Caco-2 (cell line): ENCODE results near the gene COMMD9. TPM values are rescaled to one million over a fixed set of nuclear protein-coding genes. Genes with fewer than 3 reads are reported as not detected.

Experiments used
- BruUV-seq: library from RNA; stranded (reverse); fragments of 400-500 nt; replicated peaks from 2 replicates; lab custom pipeline; 2021; lab: Mats Ljungman, UMichigan
- CTCF ChIA-PET: fragments of 300-600 bp; sonication (Branson Sonifier 250); formaldehyde crosslinking; loops from one replicate; lab custom pipeline; 2022; ENCODE audit warnings: antibody characterized with exemption; lab: Charles Lee
- POLR2A ChIA-PET: fragments of 300-600 bp; sonication (Branson Sonifier 250); formaldehyde crosslinking; loops from one replicate; lab custom pipeline; 2022; ENCODE audit warnings: antibody characterized with exemption; lab: Charles Lee
- DNase-seq, 2 experiments: peaks; one replicate each; pipeline versions ENCODE4 v3.0.0 to v3.0.0-alpha.2; 2020 to 2022
- H3K27me3 ChIP-seq: replicated peaks from 2 replicates; pipeline ENCODE4 v1.6.0; 2011; ENCODE audit warnings: low read length; ENCODE audit not compliant: control insufficient read depth, insufficient read depth
- H3K36me3 ChIP-seq: 2 replicates; pipeline ENCODE4 v1.5.1; 2011; ENCODE audit warnings: low read length; ENCODE audit not compliant: control insufficient read depth, insufficient read depth
- H3K4me1 ChIP-seq: fragments of 250-450 bp; sonication (Bioruptor Pico); 2 replicates; pipeline ENCODE4 v1.5.1; 2020; ENCODE audit warnings: mild to moderate bottlenecking
- H3K4me3 ChIP-seq: 2 replicates; pipeline ENCODE4 v1.5.1; 2011; ENCODE audit warnings: low read depth, mild to moderate bottlenecking, control low read depth, low read length
- H3K9me3 ChIP-seq: fragments of 250-450 bp; sonication (Bioruptor Pico); 2 replicates; pipeline ENCODE4 v1.5.1; 2020; ENCODE audit warnings: mild to moderate bottlenecking, moderate library complexity
- H3K27ac Mint-ChIP-seq: one replicate; pipeline ENCODE4 v1.8.0; 2022; ENCODE audit warnings: mixed read lengths; ENCODE audit not compliant: unreplicated experiment
- H3K27me3 Mint-ChIP-seq: one replicate; pipeline ENCODE4 v1.8.0; 2022; ENCODE audit warnings: mixed read lengths; ENCODE audit not compliant: insufficient read depth, unreplicated experiment
- H3K36me3 Mint-ChIP-seq: one replicate; pipeline ENCODE4 v1.8.0; 2022; ENCODE audit warnings: mild to moderate bottlenecking, mixed read lengths; ENCODE audit not compliant: insufficient read depth, unreplicated experiment
- H3K4me1 Mint-ChIP-seq: one replicate; pipeline ENCODE4 v1.8.0; 2022; ENCODE audit warnings: low read depth, mixed read lengths; ENCODE audit not compliant: unreplicated experiment
- H3K4me3 Mint-ChIP-seq: one replicate; pipeline ENCODE4 v1.8.0; 2022; ENCODE audit warnings: mild to moderate bottlenecking, moderate library complexity, mixed read lengths; ENCODE audit not compliant: unreplicated experiment
- H3K9me3 Mint-ChIP-seq: one replicate; pipeline ENCODE4 v1.8.0; 2022; ENCODE audit warnings: mixed read lengths; ENCODE audit not compliant: unreplicated experiment
- intact Hi-C: fragments of 100-400 bp; cut with micrococcal nuclease; formaldehyde crosslinking; loops from one replicate; pipeline ENCODE4 v1.10.0; 2022; ENCODE audit not compliant: unreplicated experiment
- total RNA-seq: library from RNA; stranded (reverse); gene quantifications from 2 replicates; pipeline ENCODE4 v1.2.3, GENCODE V29; 2022
- TF ChIP-seq, protein P1 (sequence below), 2 experiments: fragments of 200-600 bp in 1 of 2; IDR thresholded peaks; 1 replicate in 1 of 2; 2 replicates in 1 of 2; pipeline versions ENCODE4 v1.5.1 to v1.8.0; 2011 to 2022; ENCODE audit warnings: antibody characterized with exemption in 1 of 2, control low read depth in 1 of 2, inconsistent platforms in 1 of 2, low read depth in 1 of 2, low read length in 1 of 2, mild to moderate bottlenecking in 1 of 2, moderate library complexity in 1 of 2; ENCODE audit not compliant: insufficient read depth in 1 of 2, severe bottlenecking in 1 of 2, unreplicated experiment in 1 of 2

The COMMD9 gene
- total RNA-seq, 1 experiment from 2014 or later, result 46.9 TPM

DNA sequence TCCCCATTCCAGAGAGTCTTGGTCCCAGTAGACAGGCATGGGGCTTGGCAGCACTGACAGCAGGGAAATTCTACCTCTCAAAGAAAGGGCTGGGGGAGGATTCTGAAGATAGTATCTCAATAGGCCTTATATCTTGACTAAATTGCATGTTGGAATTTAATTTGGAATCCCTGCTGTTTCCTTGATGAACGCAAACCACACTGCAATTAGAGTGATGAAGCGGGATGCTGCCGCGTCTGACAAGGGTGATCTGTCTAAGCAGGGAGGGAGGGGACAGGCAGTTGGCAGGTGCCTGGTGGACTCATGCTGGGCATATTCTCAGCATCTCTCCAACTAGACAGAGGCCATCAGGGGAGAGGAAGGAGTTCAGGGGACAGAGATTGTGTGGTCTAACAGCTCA, 48.4 kb downstream of the COMMD9 start:
- H3K4me3 Mint-ChIP-seq, result no peak overlapping the region
- Histone ChIP-seq H3K27me3 (no peaks in the 10 kb centered on the region), H3K9me3 (no peaks in the 10 kb centered on the region), H3K36me3 (no peaks in the 10 kb centered on the region), H3K4me1 (no peaks in the 10 kb centered on the region), H3K4me3 (no peak overlapping the region)
- no TSS peak for BruUV-seq
- CTCF ChIA-PET, result no interaction called here
- DNase-seq, result no peak
- H3K27ac Mint-ChIP-seq, result no peak overlapping the region
- H3K4me1 Mint-ChIP-seq, result no peaks in the 10 kb centered on the region
- H3K27me3 Mint-ChIP-seq, result no peaks in the 10 kb centered on the region
- POLR2A ChIA-PET, result no interaction called here
- TF ChIP-seq, protein P1, sequence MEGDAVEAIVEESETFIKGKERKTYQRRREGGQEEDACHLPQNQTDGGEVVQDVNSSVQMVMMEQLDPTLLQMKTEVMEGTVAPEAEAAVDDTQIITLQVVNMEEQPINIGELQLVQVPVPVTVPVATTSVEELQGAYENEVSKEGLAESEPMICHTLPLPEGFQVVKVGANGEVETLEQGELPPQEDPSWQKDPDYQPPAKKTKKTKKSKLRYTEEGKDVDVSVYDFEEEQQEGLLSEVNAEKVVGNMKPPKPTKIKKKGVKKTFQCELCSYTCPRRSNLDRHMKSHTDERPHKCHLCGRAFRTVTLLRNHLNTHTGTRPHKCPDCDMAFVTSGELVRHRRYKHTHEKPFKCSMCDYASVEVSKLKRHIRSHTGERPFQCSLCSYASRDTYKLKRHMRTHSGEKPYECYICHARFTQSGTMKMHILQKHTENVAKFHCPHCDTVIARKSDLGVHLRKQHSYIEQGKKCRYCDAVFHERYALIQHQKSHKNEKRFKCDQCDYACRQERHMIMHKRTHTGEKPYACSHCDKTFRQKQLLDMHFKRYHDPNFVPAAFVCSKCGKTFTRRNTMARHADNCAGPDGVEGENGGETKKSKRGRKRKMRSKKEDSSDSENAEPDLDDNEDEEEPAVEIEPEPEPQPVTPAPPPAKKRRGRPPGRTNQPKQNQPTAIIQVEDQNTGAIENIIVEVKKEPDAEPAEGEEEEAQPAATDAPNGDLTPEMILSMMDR (IDR thresholded peaks at IDR 0.05; ENCODE audit: insufficient read depth in 1 of 2, low read depth in 1 of 2, low read length in 1 of 2, severe bottlenecking in 1 of 2, unreplicated experiment in 1 of 2), result no peak
- intact Hi-C loops, result no loop called here
- H3K36me3 Mint-ChIP-seq, result no peaks in the 10 kb centered on the region
- no peaks in the 10 kb centered on the region for H3K9me3 Mint-ChIP-seq

DNA sequence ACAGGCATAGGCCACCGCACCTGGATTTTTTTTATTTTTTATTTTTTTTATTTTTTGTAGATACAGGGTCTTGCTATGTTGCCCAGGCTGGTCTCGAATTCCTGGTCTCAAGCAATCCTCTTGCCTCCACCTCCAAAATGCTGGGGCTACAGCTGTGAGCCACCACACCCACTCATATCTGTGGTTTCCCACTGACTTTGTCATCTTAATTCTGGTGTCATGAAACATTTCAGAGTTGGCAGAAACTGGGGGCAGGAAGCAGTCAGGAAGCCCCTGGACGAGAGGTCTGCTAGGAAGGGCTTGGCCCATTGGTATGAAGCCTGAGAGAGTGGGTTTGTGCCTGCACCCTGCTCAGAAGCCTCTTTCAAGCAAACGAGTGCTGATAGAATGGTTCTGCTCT, 49.1 kb downstream of the COMMD9 start:
- Mint-ChIP-seq H3K36me3 (no peaks in the 10 kb centered on the region), H3K9me3 (no peaks in the 10 kb centered on the region), H3K4me3 (no peak overlapping the region), H3K27me3 (no peaks in the 10 kb centered on the region), H3K27ac (no peak overlapping the region), H3K4me1 (no peaks in the 10 kb centered on the region)
- no peaks in the 10 kb centered on the region for H3K36me3 ChIP-seq
- no peaks in the 10 kb centered on the region for H3K4me1 ChIP-seq
- CTCF ChIA-PET, result no interaction called here
- no peak overlapping the region for H3K4me3 ChIP-seq
- POLR2A ChIA-PET, result no interaction called here
- H3K27me3 ChIP-seq, result no peaks in the 10 kb centered on the region
- no peak for DNase-seq
- H3K9me3 ChIP-seq, result no peaks in the 10 kb centered on the region
- TF ChIP-seq, protein P1 (IDR thresholded peaks at IDR 0.05; ENCODE audit: insufficient read depth in 1 of 2, low read depth in 1 of 2, low read length in 1 of 2, severe bottlenecking in 1 of 2, unreplicated experiment in 1 of 2), result no peak
- no TSS peak for BruUV-seq
- intact Hi-C loops, result no loop called here

DNA sequence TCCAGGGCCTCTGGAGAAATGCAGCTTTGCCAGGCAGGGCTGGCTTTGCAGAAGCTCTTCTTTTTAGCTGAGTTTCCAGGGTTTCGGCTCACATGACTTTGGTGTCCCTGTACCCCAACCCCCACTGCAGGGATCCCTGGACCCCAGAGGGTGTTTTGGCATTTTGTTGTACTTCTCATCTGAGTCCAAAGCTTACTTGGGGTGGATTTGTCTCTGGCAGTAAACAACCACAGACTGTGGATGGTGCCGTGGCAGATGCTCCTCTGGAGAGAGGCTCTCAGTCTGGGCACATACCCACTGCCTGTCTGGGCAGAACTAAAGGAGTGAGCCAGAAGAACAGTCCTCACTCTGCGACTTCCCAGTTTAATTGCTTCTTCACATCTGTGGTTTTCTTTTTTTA, 49.6 kb downstream of the COMMD9 start:
- H3K9me3 Mint-ChIP-seq, result no peaks in the 10 kb centered on the region
- DNase-seq, result no peak
- TF ChIP-seq, protein P1 (IDR thresholded peaks at IDR 0.05; ENCODE audit: insufficient read depth in 1 of 2, low read depth in 1 of 2, low read length in 1 of 2, severe bottlenecking in 1 of 2, unreplicated experiment in 1 of 2), result no peak
- no peak overlapping the region for H3K4me3 Mint-ChIP-seq
- ChIA-PET CTCF (interaction anchor here (0.6 kb wide), 1 partner anchor 28 kb away, joined by 3 read pairs; no protein-coding TSS in a partner anchor), POLR2A (no interaction called here)
- H3K4me1 Mint-ChIP-seq, result no peaks in the 10 kb centered on the region
- H3K27me3 ChIP-seq, result no peaks in the 10 kb centered on the region
- no peak overlapping the region for H3K27ac Mint-ChIP-seq
- no peaks in the 10 kb centered on the region for H3K4me1 ChIP-seq
- no peaks in the 10 kb centered on the region for H3K36me3 ChIP-seq
- intact Hi-C loops, result no loop called here
- no peaks in the 10 kb centered on the region for H3K27me3 Mint-ChIP-seq
- H3K4me3 ChIP-seq, result no peak overlapping the region
- no peaks in the 10 kb centered on the region for H3K36me3 Mint-ChIP-seq
- H3K9me3 ChIP-seq, result no peaks in the 10 kb centered on the region
- BruUV-seq, result no TSS peak
